ENCODE data around the gene PIAS4.

GRCh38 chr19:3983936-3984583, 23.5 kb upstream of the PIAS4 start:
- TF ChIP-seq CTCF (IDR thresholded peaks at IDR 0.05; ENCODE audit: low read depth, low read length, poor library complexity, severe bottlenecking) (no peak), EZH2phosphoT487 (IDR thresholded peaks at IDR 0.05; ENCODE audit: borderline replicate concordance, low read length) (no peak)
